ENCODE data around the gene ZNF398. TPM values are rescaled to one million over a fixed set of nuclear protein-coding genes. Genes with fewer than 3 reads are reported as not detected.

Gene ZNF398
- total RNA-seq, 1 donor = 18.6 TPM

GRCh38 chr7:149153346-149153745 lies 6.1 kb downstream of the ZNF398 start:
- H3K4me3 ChIP-seq (ENCODE audit: low read depth, low read length) = no peak overlapping the region
- TF ChIP-seq CTCF (IDR thresholded peaks at IDR 0.05; ENCODE audit: insufficient read depth, low read depth, low read length) = no peak
- no peak for DNase-seq (ENCODE audit: low read depth)

GRCh38 chr7:149154056-149154455 lies 6.8 kb downstream of the ZNF398 start:
- no peak overlapping the region for H3K4me3 ChIP-seq (ENCODE audit: low read depth, low read length)
- TF ChIP-seq CTCF (IDR thresholded peaks at IDR 0.05; ENCODE audit: insufficient read depth, low read depth, low read length) = no peak
- DNase-seq (ENCODE audit: low read depth) = no peak

GRCh38 chr7:149156898-149157297 lies 9.6 kb downstream of the ZNF398 start:
- TF ChIP-seq CTCF (IDR thresholded peaks at IDR 0.05; ENCODE audit: insufficient read depth, low read depth, low read length) = no peak
- H3K4me3 ChIP-seq (ENCODE audit: low read depth, low read length) = no peak overlapping the region
- DNase-seq (ENCODE audit: low read depth) = no peak

- no peak for TF ChIP-seq CTCF (IDR thresholded peaks at IDR 0.05; ENCODE audit: insufficient read depth, low read depth, low read length)
- peak; percentile 16 for DNase-seq (ENCODE audit: low read depth)
Measured at GRCh38 chr7:149161241-149161848, 14.1 kb downstream of the ZNF398 start.

GRCh38 chr7:149166142-149166541 lies 18.9 kb downstream of the ZNF398 start:
- TF ChIP-seq CTCF (IDR thresholded peaks at IDR 0.05; ENCODE audit: insufficient read depth, low read depth, low read length) = no peak
- DNase-seq (ENCODE audit: low read depth) = no peak
- H3K4me3 ChIP-seq (ENCODE audit: low read depth, low read length) = no peak overlapping the region

More at GRCh38 chr7:149161241-149161848, 14.1 kb downstream of the ZNF398 start:
- H3K4me3 ChIP-seq (ENCODE audit: low read depth, low read length) = no peak overlapping the region

- DNase-seq (ENCODE audit: low read depth) = no peak
- H3K4me3 ChIP-seq (ENCODE audit: low read depth, low read length) = no peak overlapping the region
- no peak for TF ChIP-seq CTCF (IDR thresholded peaks at IDR 0.05; ENCODE audit: insufficient read depth, low read depth, low read length)
Measured at GRCh38 chr7:149166630-149167352, 19.5 kb downstream of the ZNF398 start.

All from fibroblast of villous mesenchyme (primary cell).